Uterus (tissue), 4 donors: ENCODE data around the gene CBLB. TPM values are rescaled to one million over a fixed set of nuclear protein-coding genes. Genes with fewer than 3 reads are reported as not detected.
A peak's percentile ranks its signal among the peaks of the same experiment; 100 is the strongest.

Experiments
- DNase-seq, 2 donors: peaks; one replicate each; pipeline ENCODE4 v3.0.0-alpha.2; 2019 to 2020
- H3K27ac ChIP-seq, 2 donors: fragments of 200-600 bp; sonication (generic); 1 replicate in 1 of 2; 2 replicates in 1 of 2; pipeline ENCODE4 v1.5.1; 2016 to 2018
- H3K27me3 ChIP-seq, 2 donors: fragments of 200-600 bp; sonication (generic); one replicate each; pipeline ENCODE4 v1.5.1; 2018 to 2019; ENCODE audit warnings: control low read depth in 1 of 2
- H3K36me3 ChIP-seq, 2 donors: fragments of 200-600 bp; sonication (generic); one replicate each; pipeline ENCODE4 v1.5.1; 2019; ENCODE audit warnings: control low read depth in 1 of 2
- H3K4me1 ChIP-seq, 2 donors: fragments of 200-600 bp; sonication (generic); one replicate each; pipeline ENCODE4 v1.5.1; 2018 to 2019; ENCODE audit warnings: control low read depth in 1 of 2
- H3K4me3 ChIP-seq, 2 donors: fragments of 200-600 bp; sonication (generic); 1 replicate in 1 of 2; 2 replicates in 1 of 2; pipeline ENCODE4 v1.5.1; 2018 to 2019; ENCODE audit warnings: mild to moderate bottlenecking in 1 of 2
- H3K9me3 ChIP-seq, 2 donors: fragments of 200-600 bp; sonication (generic); one replicate each; pipeline ENCODE4 v1.5.1; 2019; ENCODE audit warnings: control low read depth in 1 of 2
- CTCF ChIP-seq, 4 experiments: fragments of 200-600 bp in 2 of 4; fragments of 450-650 bp in 2 of 4; sonication (generic) in 2 of 4; IDR thresholded peaks; one replicate each; pipeline ENCODE4 v1.5.1; 2016 to 2019; ENCODE audit warnings: antibody characterized with exemption in 4 of 4, mild to moderate bottlenecking in 2 of 4, moderate library complexity in 1 of 4
- POLR2A ChIP-seq, 2 donors: fragments of 450-650 bp; IDR thresholded peaks; one replicate each; pipeline ENCODE4 v1.6.1; 2016; ENCODE audit warnings: antibody characterized with exemption in 2 of 2, mild to moderate bottlenecking in 1 of 2, moderate library complexity in 1 of 2
- intact Hi-C: fragments of 100-400 bp; cut with DNase I; formaldehyde crosslinking; loops from one replicate; pipeline ENCODE4 v1.15.1; 2023; ENCODE audit warnings: low total_unique reads
- total RNA-seq, 4 donors: library from RNA; depleted of rRNA in 3 of 4; stranded (reverse); fragments of >200 nt in 3 of 4; gene quantifications; one replicate each; pipeline versions ENCODE4 v1.1.0 to v1.2.4, GENCODE V29; 2014 to 2023
- donor health status: DM: yes; HTN: yes; CAD: no.

Gene CBLB
- total RNA-seq, 4 donors from 2014 or later, result 26.1 to 86.2 (median 44.5) TPM

- no peaks in the 10 kb centered on the region for H3K36me3 ChIP-seq
- H3K27ac ChIP-seq, result no peak overlapping the region
- no peak overlapping the region for H3K4me3 ChIP-seq
- no peaks in the 10 kb centered on the region for H3K4me1 ChIP-seq
- H3K27me3 ChIP-seq, result no peaks in the 10 kb centered on the region
- TF ChIP-seq POLR2A (IDR thresholded peaks at IDR 0.05) (no peak), CTCF (IDR thresholded peaks at IDR 0.05) (no peak)
- no peak for DNase-seq
- no peaks in the 10 kb centered on the region for H3K9me3 ChIP-seq
- intact Hi-C loops, result no loop called here
Observed at GRCh38 chr3:105800320-105800719, 68.5 kb downstream of the CBLB start.

- Histone ChIP-seq H3K27me3 (no peaks in the 10 kb centered on the region), H3K27ac (no peak overlapping the region), H3K4me3 (no peak overlapping the region), H3K36me3 (no peaks in the 10 kb centered on the region), H3K9me3 (no peaks in the 10 kb centered on the region), H3K4me1 (no peaks in the 10 kb centered on the region)
- TF ChIP-seq POLR2A (IDR thresholded peaks at IDR 0.05) (no peak), CTCF (IDR thresholded peaks at IDR 0.05) (no peak)
- no peak for DNase-seq
- intact Hi-C loops, result no loop called here
Observed at GRCh38 chr3:105799286-105799685, 69.5 kb downstream of the CBLB start.

GRCh38 chr3:105798381-105798934 lies 70.4 kb downstream of the CBLB start:
- TF ChIP-seq POLR2A (IDR thresholded peaks at IDR 0.05) (no peak), CTCF (IDR thresholded peaks at IDR 0.05) (no peak)
- no peak overlapping the region for H3K4me3 ChIP-seq
- no peaks in the 10 kb centered on the region for H3K4me1 ChIP-seq
- no peaks in the 10 kb centered on the region for H3K36me3 ChIP-seq
- H3K27ac ChIP-seq, result no peak overlapping the region
- intact Hi-C loops, result no loop called here
- H3K27me3 ChIP-seq, result no peaks in the 10 kb centered on the region
- no peaks in the 10 kb centered on the region for H3K9me3 ChIP-seq
- no peak for DNase-seq

GRCh38 chr3:105793040-105793439 lies 75.8 kb downstream of the CBLB start:
- Histone ChIP-seq H3K36me3 (no peaks in the 10 kb centered on the region), H3K4me1 (peaks cover 0 to 11% of the 10 kb centered on the region in 2 donors), H3K9me3 (no peaks in the 10 kb centered on the region), H3K27me3 (no peaks in the 10 kb centered on the region), H3K4me3 (no peak overlapping the region), H3K27ac (peak overlapping the region; percentile 65 to 80)
- no peak for TF ChIP-seq POLR2A (IDR thresholded peaks at IDR 0.05)
- TF ChIP-seq CTCF (IDR thresholded peaks at IDR 0.05), result no peak
- intact Hi-C loops, result no loop called here
- no peak for DNase-seq

- TF ChIP-seq CTCF (IDR thresholded peaks at IDR 0.05) (peak in 1 of 4 experiments; percentile 5), POLR2A (IDR thresholded peaks at IDR 0.05) (no peak)
- DNase-seq, result peak; percentile 81 to 92
- no peaks in the 10 kb centered on the region for H3K27me3 ChIP-seq
- no peaks in the 10 kb centered on the region for H3K36me3 ChIP-seq
- intact Hi-C loops, result no loop called here
- H3K27ac ChIP-seq, result peak overlapping the region; percentile 65 to 80
- H3K4me1 ChIP-seq, result peaks cover 0 to 11% of the 10 kb centered on the region in 2 donors
- no peak overlapping the region for H3K4me3 ChIP-seq
- no peaks in the 10 kb centered on the region for H3K9me3 ChIP-seq
Observed at GRCh38 chr3:105791919-105792786, 76.7 kb downstream of the CBLB start.
